PC-3 (cell line): ENCODE data around the gene ORAI2.

ENCODE experiments used
- CTCF ChIP-seq: fragments of 300-600 bp; sonication (generic); conservative IDR thresholded peaks from 2 replicates; pipeline ENCODE4 v1.5.1; 2017; ENCODE audit warnings: antibody characterized with exemption, low read depth, mild to moderate bottlenecking, low read length
- EZH2 ChIP-seq: fragments of 300-600 bp; sonication (generic); IDR thresholded peaks from one replicate; pipeline ENCODE4 v1.6.1; 2017; ENCODE audit warnings: antibody characterized with exemption, mild to moderate bottlenecking, low read length; ENCODE audit not compliant: unreplicated experiment
- EZH2phosphoT487 ChIP-seq: fragments of 300-600 bp; sonication (generic); IDR thresholded peaks from 2 replicates; pipeline ENCODE4 v1.6.1; 2018; ENCODE audit warnings: mild to moderate bottlenecking, antibody characterized with exemption, low read length, borderline replicate concordance

GRCh38 chr7:102400360-102400759, 33.0 kb upstream of the ORAI2 start:
- TF ChIP-seq CTCF: no peak
- TF ChIP-seq EZH2: no peak
- no peak for TF ChIP-seq EZH2phosphoT487
